ENCODE results near the gene AUTS2. TPM values are rescaled to one million over a fixed set of nuclear protein-coding genes. Genes with fewer than 3 reads are reported as not detected.

The AUTS2 gene
- total and polyA plus RNA-seq, 2 of the 8 experiments (the other 6 are each of a cell fraction or from before 2014, with no cell fraction given), result 25.9 to 101 TPM

- TF ChIP-seq CHD7 (IDR thresholded peaks at IDR 0.05; ENCODE audit: insufficient replicate concordance, low read length) (no peak), SUZ12 (IDR thresholded peaks at IDR 0.05; ENCODE audit: low read length) (no peak), RBBP5 (IDR thresholded peaks at IDR 0.05; ENCODE audit: borderline replicate concordance, low read depth, low read length) (no peak), HDAC2 (IDR thresholded peaks at IDR 0.05; ENCODE audit: borderline replicate concordance in 1 of 2, low read depth in 2 of 2, low read length in 2 of 2) (no peak), HDAC6 (IDR thresholded peaks at IDR 0.05; ENCODE audit: low read depth, low read length) (no peak)
Observed at GRCh38 chr7:70680743-70681468, 1082.6 kb downstream of the AUTS2 start (continued).
